Astrocyte (in vitro differentiated cells and primary cell): ENCODE measurements around the gene PGF.

Experiments
- CTCF ChIP-seq: IDR thresholded peaks from 2 replicates; pipeline ENCODE4 v1.5.1; 2011; ENCODE audit warnings: low read depth, mild to moderate bottlenecking, inconsistent platforms, low read length, moderate library complexity; ENCODE audit not compliant: insufficient read depth
- EZH2 ChIP-seq: IDR thresholded peaks from 2 replicates; pipeline ENCODE4 v1.6.1; 2012; ENCODE audit warnings: mild to moderate bottlenecking, low read length, inconsistent platforms; ENCODE audit not compliant: insufficient read depth

DNA sequence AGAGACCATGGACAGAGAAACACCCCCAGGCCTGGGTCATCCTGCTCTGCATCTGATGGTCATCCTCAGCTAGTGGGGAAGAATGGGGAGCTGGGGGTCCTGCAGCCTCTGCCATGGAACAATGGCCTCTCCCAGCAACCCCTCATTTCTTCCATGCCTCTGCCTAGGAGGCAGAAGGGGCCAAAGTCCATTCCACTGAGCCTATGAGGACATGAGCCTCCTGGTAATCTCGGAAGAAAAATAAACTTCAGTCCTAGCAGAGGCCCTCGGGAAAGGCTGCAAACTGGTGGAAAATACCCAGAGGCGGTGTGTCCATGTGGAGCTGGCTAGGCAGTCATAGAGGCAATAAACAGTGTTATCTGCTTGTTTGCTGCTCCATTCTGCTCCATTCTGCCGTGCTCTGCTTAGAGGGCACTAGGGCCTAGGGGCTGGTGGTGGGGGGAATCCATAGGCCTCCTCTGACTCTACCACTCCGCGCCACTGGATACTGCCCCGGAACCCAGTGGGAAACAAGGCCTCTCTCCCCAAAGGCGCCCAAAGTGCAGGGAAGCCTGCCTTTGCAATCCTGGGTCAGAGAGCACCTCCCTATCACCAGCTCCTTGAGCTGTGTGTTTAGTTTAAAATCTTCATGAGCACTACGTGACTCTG is 4.5 kb downstream of the PGF start:
- TF ChIP-seq CTCF (no peak), EZH2 (no peak)
